Prostate gland (tissue), 2 donors: ENCODE measurements around the gene NAPA.

Experiments
- CTCF ChIP-seq, 4 experiments: fragments of 200-600 bp in 2 of 4; fragments of 450-650 bp in 2 of 4; sonication (generic) in 2 of 4; IDR thresholded peaks; 1 replicate in 3 of 4; 2 replicates in 1 of 4; pipeline ENCODE4 v1.5.1; 2016 to 2019; ENCODE audit warnings: antibody characterized with exemption in 4 of 4, mild to moderate bottlenecking in 2 of 4, moderate library complexity in 2 of 4
- POLR2A ChIP-seq: fragments of 450-650 bp; IDR thresholded peaks from one replicate; pipeline ENCODE4 v1.6.1; 2016; ENCODE audit warnings: antibody characterized with exemption, mild to moderate bottlenecking

GRCh38 chr19:47494729-47495128 is 20.1 kb downstream of the NAPA start:
- TF ChIP-seq POLR2A: no peak
- TF ChIP-seq CTCF (IDR thresholded peaks at IDR 0.05): no peak
